GM12891 (cell line): ENCODE measurements around the gene LCN10.

Experiments used
- POLR2A ChIP-seq: IDR thresholded peaks from 2 replicates; pipeline ENCODE4 v1.6.1; 2011; ENCODE audit warnings: low read depth, low read length, control low read depth
- POLR2AphosphoS5 ChIP-seq: IDR thresholded peaks from 2 replicates; pipeline ENCODE4 v1.6.1; 2011; ENCODE audit warnings: low read depth, low read length, control low read depth
- POU2F2 ChIP-seq: IDR thresholded peaks from 2 replicates; pipeline ENCODE4 v1.6.1; 2011; ENCODE audit warnings: low read depth, mild to moderate bottlenecking, control low read depth, low read length, moderate library complexity
- TAF1 ChIP-seq: IDR thresholded peaks from 2 replicates; pipeline ENCODE4 v1.6.1; 2011; ENCODE audit warnings: low read depth, low read length, control low read depth

DNA sequence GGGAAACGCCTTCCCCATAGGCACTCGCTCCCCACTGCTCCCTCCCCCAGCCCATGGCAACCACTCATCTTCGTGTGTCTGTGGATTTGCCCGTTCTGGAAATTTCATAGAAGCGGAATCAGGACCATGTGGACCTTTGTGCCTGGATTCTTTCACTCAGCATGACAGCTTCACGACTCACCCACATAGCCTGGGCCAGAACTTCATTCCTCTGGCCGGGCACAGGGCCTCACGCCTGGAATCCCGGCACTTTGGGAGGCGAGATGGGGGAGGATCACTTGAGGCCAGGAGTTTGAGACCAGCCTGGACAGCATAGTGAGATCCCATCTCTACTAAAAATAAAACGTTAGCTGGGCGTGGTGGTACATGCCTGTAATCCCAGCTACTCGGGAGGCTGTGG lies 42.4 kb downstream of the LCN10 start:
- TF ChIP-seq POLR2A (no peak), POU2F2 (no peak), POLR2AphosphoS5 (no peak), TAF1 (no peak)
